NCI-H187 (cell line): ENCODE measurements around the gene TMEM44.
"Not testable (repeated sequence)": the region's sequence is repeated elsewhere in the genome, so short reads cannot be mapped to it uniquely, and the experiment has no call there.

Experiments
- DNase-seq, 2 experiments: peaks; one replicate each; lab custom pipeline; 2025; lab: John Stamatoyannopoulos, UW

The TMEM44 gene

DNA sequence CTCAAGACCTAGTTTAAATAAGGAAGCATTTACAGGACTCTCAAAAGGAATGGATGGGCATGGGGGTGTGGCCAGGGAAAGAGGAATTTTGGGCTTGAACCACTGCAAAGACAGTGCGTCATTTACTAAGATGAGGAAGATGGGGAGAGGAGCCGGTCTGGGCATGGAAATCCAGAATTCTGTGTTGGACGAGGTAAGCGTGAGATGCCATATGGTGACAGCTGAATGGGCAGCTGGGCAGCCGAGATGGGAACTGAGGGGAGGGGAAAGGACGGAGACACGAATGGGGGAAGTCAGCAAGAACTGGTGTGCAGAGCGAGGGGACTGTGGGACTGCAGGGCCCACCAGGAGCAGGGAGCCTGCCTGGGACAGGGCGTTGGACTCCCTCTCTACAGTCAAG is 24.2 kb downstream of the TMEM44 start:
- DNase-seq = no peak

GRCh38 chr3:194607592-194608389 is 25.4 kb downstream of the TMEM44 start:
- peak; percentile 9 to 34 for DNase-seq

DNA sequence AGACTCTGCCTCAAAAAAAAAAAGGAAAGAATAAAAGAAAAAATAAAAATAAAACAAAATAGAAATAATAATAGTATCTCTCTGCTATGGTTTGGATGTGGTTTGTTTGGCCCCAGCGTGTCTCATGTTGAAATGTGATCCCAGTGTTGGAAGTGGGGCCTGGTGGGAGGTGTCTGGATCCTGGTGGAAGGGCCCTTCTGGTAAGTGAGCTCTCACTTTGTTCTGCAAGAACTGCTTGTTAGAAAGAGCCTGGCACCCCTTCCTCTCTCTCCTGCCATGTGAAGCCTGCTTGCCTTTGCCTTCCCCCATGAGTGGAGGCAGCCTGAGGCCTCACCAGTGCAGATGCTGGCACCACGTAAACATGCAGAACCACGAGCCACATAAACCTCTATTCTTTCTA is 26.3 kb downstream of the TMEM44 start:
- no peak for DNase-seq

GRCh38 chr3:194606163-194606562 is 27.1 kb downstream of the TMEM44 start:
- no peak for DNase-seq

GRCh38 chr3:194605314-194605713 is 27.9 kb downstream of the TMEM44 start:
- not testable (repeated sequence) for DNase-seq

GRCh38 chr3:194604837-194605236 is 28.4 kb downstream of the TMEM44 start:
- no peak for DNase-seq

DNA sequence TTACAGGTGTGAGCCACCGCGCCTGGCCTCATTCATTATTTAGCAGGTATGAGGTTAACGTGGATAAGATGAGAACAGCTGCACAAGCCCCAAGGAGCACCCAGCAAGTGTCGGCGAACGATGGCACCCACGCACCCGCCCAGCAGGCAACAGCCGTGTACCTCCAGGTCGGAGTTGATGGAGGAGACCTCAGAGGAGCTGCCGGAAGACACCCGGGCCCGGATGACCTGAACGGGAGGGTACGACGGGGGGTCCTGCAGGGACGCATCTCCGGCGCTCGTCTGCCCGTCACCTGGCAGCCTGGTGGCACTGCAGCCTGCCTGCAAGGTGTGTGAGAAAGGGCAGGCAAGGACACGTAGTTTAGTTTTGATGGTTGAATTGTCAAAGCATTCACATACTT is 29.1 kb downstream of the TMEM44 start:
- DNase-seq = no peak

- DNase-seq = no peak
Observed at GRCh38 chr3:194602669-194603171, 30.5 kb downstream of the TMEM44 start.

DNA sequence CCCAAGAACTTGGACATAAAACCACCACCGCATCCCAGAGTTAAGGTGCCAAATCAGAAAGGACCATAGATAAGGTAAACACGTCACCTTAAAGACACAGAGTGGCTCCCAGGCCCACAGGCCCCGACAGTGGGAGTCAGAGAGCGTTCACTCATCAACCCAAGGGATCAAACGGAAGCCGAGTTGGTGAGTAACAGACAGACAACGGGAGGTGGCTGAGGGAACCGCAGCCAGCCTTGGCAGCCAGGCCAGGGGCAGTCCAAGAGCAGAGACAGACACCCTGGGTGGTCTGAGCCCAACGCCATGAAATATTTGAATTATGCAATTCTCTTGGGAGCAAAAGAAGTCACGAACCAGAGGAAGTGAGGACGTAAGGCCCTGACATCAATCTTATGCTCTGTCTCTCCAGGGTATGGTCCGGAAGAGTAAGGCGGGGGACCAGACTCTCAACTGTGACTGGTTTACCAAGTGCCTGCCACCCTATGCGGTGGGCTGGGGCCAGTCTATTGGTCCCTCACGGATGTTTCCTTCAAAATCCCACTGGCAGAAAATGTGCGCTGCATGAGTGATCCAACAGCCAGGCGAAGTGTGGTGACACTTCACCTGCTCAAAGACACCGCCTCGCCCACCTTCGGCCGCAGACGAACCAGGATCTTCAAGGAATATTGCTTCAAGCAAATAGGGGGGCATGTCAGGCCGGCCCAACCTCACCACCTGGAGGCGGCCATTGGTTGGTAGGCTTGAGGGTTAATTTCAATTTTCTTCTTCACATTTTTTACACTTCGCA is 34.3 kb downstream of the TMEM44 start:
- DNase-seq = no peak

DNA sequence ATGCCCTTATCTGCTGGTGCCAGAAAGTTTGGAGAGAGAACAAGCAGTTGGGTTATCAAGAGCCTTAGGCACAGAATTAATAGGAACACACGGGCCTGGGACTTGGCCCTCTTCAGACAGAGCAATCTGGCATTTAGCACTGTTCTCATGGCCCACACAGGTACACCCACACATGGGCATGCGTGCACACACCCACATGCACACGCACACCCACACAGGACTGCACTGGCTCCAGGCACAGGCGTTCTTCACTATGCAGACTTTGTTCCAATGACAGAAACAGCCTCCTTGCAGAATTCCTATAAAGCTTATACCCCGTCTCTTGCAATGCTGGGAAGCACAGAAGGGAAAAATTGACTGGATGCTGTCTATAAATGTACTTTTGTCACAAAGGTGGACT is 36.3 kb downstream of the TMEM44 start:
- DNase-seq = no peak

DNA sequence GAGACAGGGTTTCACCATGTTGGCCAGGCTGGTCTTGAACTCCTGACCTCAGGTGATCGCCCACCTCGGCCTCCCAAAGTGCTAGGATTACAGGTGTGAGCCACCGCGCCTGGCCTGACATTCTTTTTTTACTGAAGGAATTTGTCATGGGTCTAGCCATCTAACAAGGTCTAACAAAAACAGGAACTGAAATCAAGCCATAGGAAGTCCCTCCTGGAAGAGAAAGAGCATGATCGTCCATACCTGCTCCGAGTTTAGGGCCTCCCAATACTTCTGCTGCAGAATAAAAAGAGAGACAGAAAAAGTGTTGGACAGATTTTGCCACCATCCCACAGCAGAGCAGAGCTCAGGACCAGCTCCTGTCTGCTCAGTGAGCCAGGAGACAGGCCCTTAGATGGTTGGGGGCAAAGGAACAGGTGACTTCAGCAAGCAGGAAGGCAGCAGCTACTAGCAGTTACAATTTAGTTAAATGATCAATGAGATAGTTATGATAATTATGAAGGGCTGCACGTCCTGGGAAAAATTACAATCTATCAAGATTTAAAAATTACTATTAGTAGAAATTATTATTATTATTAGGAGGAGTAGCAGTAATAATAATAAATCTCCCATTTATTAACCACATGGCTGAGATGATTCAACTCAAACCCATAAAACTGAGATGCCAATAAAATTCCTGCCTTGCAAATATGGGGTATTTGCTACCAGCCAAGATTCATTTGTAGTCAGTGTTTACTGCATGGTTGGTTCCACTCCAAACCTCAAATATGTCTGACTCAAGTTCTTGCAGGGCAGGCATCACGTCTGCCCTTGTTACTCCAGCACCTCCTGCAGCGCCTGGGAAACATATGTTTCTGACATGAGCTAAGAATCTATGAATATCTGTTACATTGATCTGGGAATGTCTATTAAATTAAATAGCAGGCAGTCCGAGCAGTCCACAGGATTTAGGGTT is 40.1 kb downstream of the TMEM44 start:
- no peak for DNase-seq

GRCh38 chr3:194588741-194589140 is 44.5 kb downstream of the TMEM44 start:
- DNase-seq = no peak

DNA sequence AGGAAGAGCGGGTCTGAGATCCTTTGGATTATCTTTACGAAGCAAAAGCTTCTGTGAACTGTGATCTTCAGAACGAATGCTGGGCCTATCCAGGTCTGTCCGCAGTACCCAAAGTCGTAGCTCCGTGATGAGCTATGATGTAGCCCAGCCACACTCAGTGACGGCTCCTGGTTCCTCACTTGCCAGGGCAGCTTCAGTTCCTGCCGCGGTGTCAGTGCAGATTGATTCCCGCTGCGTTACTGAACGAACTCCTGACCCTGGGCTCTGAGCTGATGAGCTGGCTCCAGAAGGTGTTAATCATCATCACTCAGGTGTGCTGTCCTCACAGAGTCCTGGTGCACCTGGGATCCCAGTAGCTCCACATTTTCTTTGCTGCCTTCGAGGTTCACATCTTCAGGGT is 45.0 kb downstream of the TMEM44 start:
- DNase-seq = no peak

GRCh38 chr3:194587438-194587931 is 45.7 kb downstream of the TMEM44 start:
- DNase-seq = no peak

DNA sequence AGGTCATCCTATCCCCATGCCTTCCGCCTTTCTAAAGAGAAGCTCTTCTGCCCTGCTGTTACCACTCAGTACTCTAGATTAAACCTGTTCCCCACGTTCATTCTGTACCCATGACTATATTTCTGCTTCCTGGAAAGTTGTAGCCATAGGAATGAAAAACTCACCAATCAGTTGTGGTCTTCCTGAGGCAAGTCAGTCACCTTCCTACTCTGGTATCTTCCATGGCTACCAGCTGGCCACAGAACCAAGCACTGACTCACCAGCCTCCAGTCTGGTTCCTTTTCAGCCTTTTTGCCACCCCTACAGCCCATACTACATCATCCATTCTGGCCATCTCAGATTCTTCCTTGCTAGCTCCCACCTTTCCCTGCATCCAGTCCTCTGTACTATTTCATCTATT is 46.4 kb downstream of the TMEM44 start:
- DNase-seq = no peak

GRCh38 chr3:194585880-194586281 is 47.3 kb downstream of the TMEM44 start:
- no peak for DNase-seq

DNA sequence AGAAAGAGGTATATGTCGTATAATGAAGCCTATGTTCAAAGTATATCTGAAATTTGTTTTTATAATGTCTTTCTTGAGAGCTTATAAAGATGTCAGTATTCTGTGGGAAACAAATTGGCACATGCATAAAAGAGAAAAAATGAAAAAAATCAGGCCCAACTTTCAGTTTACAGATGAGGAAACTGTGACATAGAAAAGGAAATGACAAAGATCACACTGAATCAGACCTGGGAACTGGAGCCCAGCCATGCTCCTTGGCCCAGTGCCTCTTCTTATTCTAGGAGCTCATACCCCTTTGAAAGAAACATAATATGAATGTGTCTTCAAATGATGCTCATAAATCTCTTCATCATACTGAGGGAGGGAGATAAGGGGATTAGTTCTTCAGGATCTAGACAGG is 48.4 kb downstream of the TMEM44 start:
- no peak for DNase-seq

GRCh38 chr3:194584320-194584776 is 48.9 kb downstream of the TMEM44 start:
- DNase-seq = no peak

DNA sequence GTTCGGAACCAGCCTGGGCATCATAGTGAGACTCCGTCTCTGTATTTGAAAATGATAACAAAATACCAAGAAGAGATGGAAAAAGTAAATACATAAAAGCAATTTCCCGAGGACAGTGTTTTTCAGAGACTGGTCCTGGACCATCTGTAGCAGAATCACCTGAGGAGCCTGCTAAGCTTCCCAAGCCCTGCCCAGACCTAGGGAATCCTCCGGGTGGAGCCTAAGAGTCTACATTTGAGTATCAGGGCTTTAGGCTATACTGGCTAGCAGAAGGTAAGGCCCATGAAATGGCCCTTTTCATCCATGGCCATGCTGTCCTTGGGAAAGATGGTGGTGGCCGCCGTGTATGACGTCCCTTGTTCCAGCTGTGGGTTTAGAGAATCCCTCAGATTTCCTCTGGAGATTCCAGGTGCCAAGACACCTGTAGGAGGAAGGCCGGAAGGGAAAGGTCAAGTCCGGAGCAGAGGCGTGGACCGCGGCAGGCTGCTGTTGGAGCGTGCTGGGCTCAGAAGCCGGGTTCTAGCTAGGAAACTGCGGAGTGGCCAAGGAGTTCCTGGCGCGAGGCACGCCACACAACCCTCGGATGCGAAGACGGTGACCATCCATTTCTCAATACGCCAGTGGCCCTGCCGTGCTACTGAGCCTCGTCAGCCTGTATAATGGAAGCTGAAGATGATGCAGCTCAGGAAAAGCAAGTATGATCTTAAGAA is 50.9 kb downstream of the TMEM44 start:
- no peak for DNase-seq

GRCh38 chr3:194579091-194579606 is 54.1 kb downstream of the TMEM44 start:
- DNase-seq = no peak
